ENCODE data around the gene CELF4. TPM values are rescaled to one million over a fixed set of nuclear protein-coding genes. Genes with fewer than 3 reads are reported as not detected.

Gene CELF4
- total RNA-seq, 4 donors from 2014 or later: 0.16 to 0.59 TPM; not detected in 2

GRCh38 chr18:37502601-37503000 is 63.0 kb downstream of the CELF4 start:
- intact Hi-C loops (cut with DNase I; ENCODE audit: low total_unique reads): no loop called here
- WGBS, 2 donors: 81 to 85% methylated on average over 4 of the region's 4 CpGs
- TF ChIP-seq POLR2A (IDR thresholded peaks at IDR 0.05): no peak
- TF ChIP-seq CTCF (IDR thresholded peaks at IDR 0.05): no peak
- no peak overlapping the region for H3K4me3 ChIP-seq (ENCODE audit: low read depth, poor library complexity, severe bottlenecking)
- DNase-seq (ENCODE audit: low spot score in 2 of 2): no peak

- no peak overlapping the region for H3K4me3 ChIP-seq (ENCODE audit: low read depth, poor library complexity, severe bottlenecking)
- TF ChIP-seq POLR2A (IDR thresholded peaks at IDR 0.05) (no peak), CTCF (IDR thresholded peaks at IDR 0.05) (no peak)
- no peak for DNase-seq (ENCODE audit: low spot score in 2 of 2)
- intact Hi-C loops (cut with DNase I; ENCODE audit: low total_unique reads): no loop called here
- WGBS, 2 donors: 82 to 87% methylated on average over 14 of the region's 14 CpGs
Observed at GRCh38 chr18:37502036-37502435, 63.6 kb downstream of the CELF4 start.

- TF ChIP-seq CTCF (IDR thresholded peaks at IDR 0.05): no peak
- no peak for TF ChIP-seq POLR2A (IDR thresholded peaks at IDR 0.05)
- 45 to 58% methylated on average over 4 of the region's 4 CpGs for WGBS, 2 donors
- DNase-seq (ENCODE audit: low spot score in 2 of 2): no peak
- H3K4me3 ChIP-seq (ENCODE audit: low read depth, poor library complexity, severe bottlenecking): no peak overlapping the region
- intact Hi-C loops (cut with DNase I; ENCODE audit: low total_unique reads): no loop called here
Observed at GRCh38 chr18:37501136-37501535, 64.5 kb downstream of the CELF4 start.

- intact Hi-C loops (cut with DNase I; ENCODE audit: low total_unique reads): no loop called here
- no peak for TF ChIP-seq CTCF (IDR thresholded peaks at IDR 0.05)
- TF ChIP-seq POLR2A (IDR thresholded peaks at IDR 0.05): no peak
- H3K4me3 ChIP-seq (ENCODE audit: low read depth, poor library complexity, severe bottlenecking): no peak overlapping the region
- WGBS, 2 donors: 93 to 95% methylated on average over 10 of the region's 10 CpGs
- no peak for DNase-seq (ENCODE audit: low spot score in 2 of 2)
Observed at GRCh38 chr18:37499913-37500312, 65.7 kb downstream of the CELF4 start.

- no peak for TF ChIP-seq CTCF (IDR thresholded peaks at IDR 0.05)
- TF ChIP-seq POLR2A (IDR thresholded peaks at IDR 0.05): no peak
- no peak for DNase-seq (ENCODE audit: low spot score in 2 of 2)
- intact Hi-C loops (cut with DNase I; ENCODE audit: low total_unique reads): no loop called here
- no peak overlapping the region for H3K4me3 ChIP-seq (ENCODE audit: low read depth, poor library complexity, severe bottlenecking)
- WGBS, 2 donors: 43 to 57% methylated on average over 4 of the region's 4 CpGs
Observed at GRCh38 chr18:37499044-37499443, 66.6 kb downstream of the CELF4 start.

GRCh38 chr18:37497853-37498518 is 67.6 kb downstream of the CELF4 start:
- H3K4me3 ChIP-seq (ENCODE audit: low read depth, poor library complexity, severe bottlenecking): no peak overlapping the region
- TF ChIP-seq POLR2A (IDR thresholded peaks at IDR 0.05) (no peak), CTCF (IDR thresholded peaks at IDR 0.05) (no peak)
- intact Hi-C loops (cut with DNase I; ENCODE audit: low total_unique reads): no loop called here
- DNase-seq (ENCODE audit: low spot score in 2 of 2): no peak
- 88 to 100% methylated on average over 1 of the region's 1 CpG for WGBS, 2 donors

Measured in lower leg skin (tissue), 4 donors.